HG02763 (cell line): ENCODE measurements around the gene ARSJ.
"Not testable (repeated sequence)": the region's sequence is repeated elsewhere in the genome, so short reads cannot be mapped to it uniquely, and the experiment has no call there.

Experiments
- ATAC-seq: cut with Tn5 transposase; IDR thresholded peaks from one replicate; pipeline ENCODE4 v1.9.1; 2021; ENCODE audit warnings: mild to moderate bottlenecking, moderate library complexity; ENCODE audit not compliant: unreplicated experiment

The ARSJ gene

GRCh38 chr4:113979148-113979904 is at the start of gene ARSJ:
TSS of gene ARSJ (minus strand) at chr4:113979647. CDS start at chr4:113978834, 813 bp downstream.
- ATAC-seq, result no peak

DNA sequence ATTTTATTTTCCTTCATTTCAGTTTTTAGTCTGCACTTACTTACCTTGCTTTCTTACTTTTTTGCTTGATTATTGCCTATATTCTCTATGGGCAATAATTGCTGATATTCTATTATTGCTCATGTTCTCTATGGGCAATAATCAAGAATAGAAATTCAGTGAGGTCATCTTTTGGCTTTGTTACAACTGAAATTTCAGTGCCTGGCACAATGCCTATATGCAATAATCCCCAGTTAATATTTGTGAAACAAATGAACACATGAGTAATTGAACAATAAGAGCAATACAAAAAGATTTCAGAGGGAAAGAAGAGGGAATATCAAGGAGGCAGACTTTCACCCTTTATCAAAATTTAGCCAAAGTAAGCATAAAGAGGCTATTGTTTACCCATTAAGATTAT is 48.6 kb upstream of the ARSJ start:
- no peak for ATAC-seq

- no peak for ATAC-seq
These were observed 48.1 kb upstream of the ARSJ start for GRCh38 chr4:114027596-114027995.

DNA sequence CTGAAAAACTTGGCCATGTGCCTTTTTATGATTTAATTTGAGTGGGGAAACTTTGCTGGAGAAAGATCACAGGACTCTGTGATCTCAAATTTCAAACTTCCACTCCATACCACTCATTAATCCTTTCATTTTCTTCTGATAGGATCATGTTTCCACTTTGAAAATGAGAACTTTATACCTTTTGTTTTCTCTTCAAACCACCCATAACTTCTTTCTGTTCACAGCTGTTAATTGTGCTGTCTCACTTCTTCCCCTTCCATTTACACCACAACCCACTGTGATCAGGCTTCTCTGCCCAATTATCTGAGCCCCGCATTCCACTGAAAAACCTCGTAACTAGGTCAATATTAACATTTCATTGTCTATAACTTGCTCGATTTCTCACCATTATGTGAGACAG is 47.0 kb upstream of the ARSJ start:
- no peak for ATAC-seq

DNA sequence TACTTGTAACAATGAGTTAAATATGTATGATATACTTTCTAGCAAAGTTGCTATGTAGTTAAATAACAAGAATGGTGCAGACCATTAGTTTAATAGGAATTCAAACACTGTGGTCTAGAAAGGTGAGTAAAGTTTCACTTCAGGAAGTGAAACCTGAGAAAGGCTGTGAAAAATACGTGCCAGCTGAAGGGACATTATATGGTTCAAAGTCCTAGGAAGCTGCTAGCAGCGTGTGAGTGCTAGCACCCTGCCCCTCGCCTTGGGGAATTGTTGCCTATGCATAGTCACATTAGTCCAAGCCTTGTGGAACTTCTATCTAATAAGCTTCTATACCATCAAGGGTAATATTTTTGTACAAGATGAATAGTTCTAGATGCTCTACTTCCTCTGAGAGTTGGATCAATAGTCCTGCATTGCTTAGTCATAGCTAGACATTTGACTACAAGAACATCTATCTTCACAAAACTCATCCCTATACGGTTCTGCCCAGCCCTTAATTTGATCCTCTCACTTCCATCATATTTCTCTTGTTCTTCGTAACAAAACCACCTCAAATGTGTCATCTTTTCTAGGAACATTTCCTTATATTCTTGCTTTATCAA is 45.8 kb upstream of the ARSJ start:
- peak; percentile 90 for ATAC-seq

DNA sequence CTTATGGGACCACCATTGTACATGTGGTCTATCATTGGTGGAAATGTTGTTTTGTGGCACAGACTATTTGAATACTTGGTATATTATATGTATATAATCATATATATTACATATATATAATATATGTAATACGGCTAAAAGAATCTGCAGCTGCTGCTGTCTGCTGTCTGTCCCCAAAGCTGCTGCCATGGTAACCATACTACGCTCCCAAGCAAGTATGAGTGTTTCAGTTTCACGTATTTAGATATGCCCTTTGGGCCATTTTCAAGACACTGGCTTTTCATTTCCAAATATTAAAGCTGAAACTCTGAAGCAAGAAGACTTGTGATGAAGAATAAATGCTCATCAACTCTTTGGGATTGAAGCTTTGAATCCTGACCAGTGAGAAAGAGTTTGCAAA is 42.0 kb upstream of the ARSJ start:
- no peak for ATAC-seq

DNA sequence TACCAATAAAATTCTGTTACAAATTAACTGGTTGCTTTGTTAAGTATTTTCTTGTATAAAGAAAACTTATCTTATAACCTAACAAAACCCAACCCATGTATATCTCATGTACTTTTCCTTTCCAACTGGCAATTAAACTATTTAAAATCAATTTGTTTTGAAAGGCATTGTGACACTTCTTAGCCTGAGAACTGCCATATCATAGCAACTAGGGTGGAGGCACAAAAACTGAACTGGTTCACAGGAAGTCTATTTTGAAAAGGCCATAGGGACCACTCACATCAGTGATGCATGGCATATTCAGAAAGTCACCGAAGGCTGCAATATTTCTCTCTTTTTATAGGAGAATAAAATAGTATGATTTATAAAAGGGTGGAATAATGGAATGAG is 40.5 kb upstream of the ARSJ start:
- no peak for ATAC-seq

GRCh38 chr4:114019276-114019968 is 40.0 kb upstream of the ARSJ start:
- no peak for ATAC-seq

- no peak for ATAC-seq
These were observed 37.9 kb upstream of the ARSJ start for GRCh38 chr4:114017120-114017917.

- ATAC-seq, result no peak
These were observed 36.0 kb upstream of the ARSJ start for GRCh38 chr4:114015444-114015899.

DNA sequence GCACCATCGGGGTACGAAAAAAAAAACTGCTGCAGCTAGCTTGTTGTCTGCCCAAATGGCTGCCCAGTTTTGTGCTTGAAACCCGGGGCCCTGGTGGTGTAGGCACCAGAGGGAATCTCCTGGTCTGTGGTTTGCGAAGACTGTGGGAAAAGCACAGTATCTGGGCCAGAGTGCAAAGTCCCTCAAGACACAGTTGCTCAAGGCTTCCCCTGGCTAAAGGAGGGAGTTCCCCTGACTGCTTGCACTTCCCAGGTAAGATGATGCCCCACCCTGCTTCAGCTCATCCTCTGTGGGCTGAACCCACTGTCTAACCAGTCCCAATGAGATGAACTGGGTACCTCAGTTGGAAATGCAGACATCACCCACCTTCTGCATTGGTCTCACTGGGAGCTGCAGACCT is 33.8 kb upstream of the ARSJ start:
- not testable (repeated sequence) for ATAC-seq

DNA sequence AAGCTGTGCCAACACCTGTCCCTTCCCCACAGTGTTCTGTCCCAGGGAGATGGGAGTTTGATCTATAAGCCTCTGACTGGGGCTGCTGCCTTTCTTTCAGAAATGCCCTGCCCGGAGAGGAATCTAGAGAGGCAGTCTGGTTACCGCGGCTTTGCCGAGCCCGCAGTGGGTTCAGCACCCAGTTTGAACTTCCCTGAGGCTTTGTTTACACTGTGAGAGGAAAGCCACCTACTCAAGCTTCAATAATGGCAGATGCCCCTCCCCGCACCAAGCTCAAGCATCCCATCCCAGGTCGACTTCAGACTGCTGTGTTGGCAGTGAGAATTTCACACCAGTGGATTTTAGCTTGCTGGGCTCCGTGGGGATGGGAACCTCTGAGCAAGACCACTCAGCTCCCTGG is 33.3 kb upstream of the ARSJ start:
- ATAC-seq, result no peak

- ATAC-seq, result no peak
These were observed 26.4 kb upstream of the ARSJ start for GRCh38 chr4:114005569-114006442.

- not testable (repeated sequence) for ATAC-seq
These were observed 25.2 kb upstream of the ARSJ start for GRCh38 chr4:114004483-114005226.

- ATAC-seq, result no peak
These were observed 19.1 kb upstream of the ARSJ start for GRCh38 chr4:113998531-113998930.

GRCh38 chr4:113998079-113998478 is 18.6 kb upstream of the ARSJ start:
- ATAC-seq, result no peak

DNA sequence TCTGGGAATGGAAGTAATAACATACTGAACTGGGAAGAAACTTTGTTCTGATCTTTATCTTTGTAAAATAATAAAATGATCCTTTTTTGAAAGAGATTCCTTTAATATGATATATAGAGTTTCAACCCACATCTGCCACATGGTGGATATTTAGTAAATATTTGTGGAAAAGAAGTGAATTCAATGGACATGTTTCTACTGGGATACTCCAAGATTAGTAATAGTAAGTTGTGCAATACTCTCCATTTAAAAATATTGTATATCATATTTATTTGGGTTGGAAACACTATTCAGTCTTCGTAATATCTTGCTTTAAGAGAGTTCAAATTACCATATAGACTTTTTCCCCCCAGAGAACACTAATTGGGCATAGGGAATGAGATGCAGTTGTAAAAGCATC is 17.8 kb upstream of the ARSJ start:
- no peak for ATAC-seq

DNA sequence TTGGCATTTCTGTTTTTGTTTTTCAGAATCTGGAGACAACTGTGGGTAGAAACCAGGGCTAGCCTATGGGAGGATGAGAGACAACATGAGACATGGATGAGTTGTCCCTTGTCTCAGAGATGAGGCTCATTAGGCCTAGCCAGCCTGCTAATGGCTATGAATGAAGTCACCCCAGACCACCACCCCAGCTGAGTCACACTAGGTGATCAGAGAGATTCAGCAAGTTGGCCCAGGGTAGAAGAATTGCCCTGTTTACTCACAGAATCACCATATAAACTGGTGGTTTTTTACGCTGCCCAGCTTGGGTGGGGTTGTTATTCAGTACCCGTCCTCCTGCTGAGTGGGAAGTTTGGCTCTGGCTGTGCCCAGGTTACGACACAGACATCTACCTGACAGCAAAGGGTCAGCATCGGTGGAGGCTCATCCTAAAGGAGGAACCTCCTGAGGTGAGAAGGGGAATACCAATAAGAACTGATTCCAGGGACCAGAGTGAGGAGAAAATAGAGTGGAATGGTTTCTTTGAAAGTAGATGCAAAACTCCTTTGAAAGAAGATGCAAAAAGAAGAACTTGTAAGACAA is 17.2 kb upstream of the ARSJ start:
- no peak for ATAC-seq

DNA sequence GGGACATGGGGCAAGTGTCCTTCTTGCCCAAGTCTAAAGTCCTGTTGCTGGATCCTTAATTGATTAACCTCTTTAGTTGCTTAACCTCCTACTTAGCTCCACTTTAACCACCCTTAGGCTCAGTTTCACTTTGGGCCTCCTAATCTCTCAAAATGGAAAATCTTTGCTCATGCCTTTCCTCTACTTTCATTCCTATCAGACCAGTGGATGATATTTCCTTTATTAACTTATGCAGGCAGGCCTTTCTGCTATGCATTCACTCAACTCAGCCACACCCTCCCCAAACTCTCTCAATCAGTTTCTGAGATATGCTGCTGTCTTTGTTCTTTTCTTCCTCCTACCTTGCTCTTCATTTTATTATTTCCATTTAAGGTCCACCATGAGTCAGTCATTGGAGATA is 14.4 kb upstream of the ARSJ start:
- no peak for ATAC-seq
